ENCODE data around the gene SLK. TPM values are rescaled to one million over a fixed set of nuclear protein-coding genes. Genes with fewer than 3 reads are reported as not detected.

The SLK gene
- total and polyA plus RNA-seq, 2 of the 4 experiments (the other 2 are of a cell fraction) = 8.1 to 21.5 TPM

GRCh38 chr10:104052431-104052830 is 85.5 kb downstream of the SLK start:
- H3K4me3 ChIP-seq (ENCODE audit: insufficient read depth, low read depth, low read length) = no peak overlapping the region
- H2BK5ac ChIP-seq (ENCODE audit: low read depth, low read length, poor library complexity, severe bottlenecking) = no peak overlapping the region
- no peak overlapping the region for H3K14ac ChIP-seq (replicated peaks; ENCODE audit: low read depth, low read length)
- in situ Hi-C loops (cut with MboI; ENCODE audit: low sequenced_read_pairs) = no loop called here
- H2AK5ac ChIP-seq (ENCODE audit: low read depth, low read length) = peak overlapping the region; percentile 62; the same call in 1 of the 2 replicates
- H3K9me3 ChIP-seq (ENCODE audit: control insufficient read depth, insufficient read depth, low read length) = no peaks in the 10 kb centered on the region
- TF ChIP-seq MAZ (IDR thresholded peaks at IDR 0.05; ENCODE audit: borderline replicate concordance, low read depth, low read length) (no peak), CEBPB (IDR thresholded peaks at IDR 0.05; ENCODE audit: low read depth, low read length) (0 out of 2 replicates have a peak, but pooled peaks have one; percentile 5)
- ATAC-seq (ENCODE audit: low read depth) (no peak), DNase-seq (no peak)
- H2BK120ac ChIP-seq (ENCODE audit: low read depth, low read length) = no peak overlapping the region; the same call in 1 of the 2 replicates
- intact Hi-C loops (cut with micrococcal nuclease) = no loop called here
- H3K27ac ChIP-seq (ENCODE audit: insufficient read depth, low read length) = no peak overlapping the region
- no peak overlapping the region for H3K18ac ChIP-seq (ENCODE audit: low read depth, low read length)
- no peaks in the 10 kb centered on the region for H4K20me1 ChIP-seq (ENCODE audit: insufficient read depth, low read length)
- H3K4me2 ChIP-seq (ENCODE audit: low read depth, low read length) = no peak overlapping the region
- H3K23ac ChIP-seq (ENCODE audit: low read depth, low read length) = no peak overlapping the region
- H3K4ac ChIP-seq (ENCODE audit: low read depth, low read length) = peak overlapping the region; percentile 24; the same call in 1 of the 2 replicates
- H3K27me3 ChIP-seq (ENCODE audit: control insufficient read depth, insufficient read depth, low read length) = no peaks in the 10 kb centered on the region
- no peak overlapping the region for H4K5ac ChIP-seq (ENCODE audit: low read depth, low read length)
- no peaks in the 10 kb centered on the region for H3K36me3 ChIP-seq (ENCODE audit: control insufficient read depth, insufficient read depth, low read length)
- H3K79me1 ChIP-seq (ENCODE audit: low read depth in 1 of 2, low read length in 2 of 2) = no peaks in the 10 kb centered on the region
- no CpG with 5 or more reads among the region's 2 CpGs for WGBS, 2 experiments (ENCODE audit: extremely low coverage in 2 of 2, insufficient read length in 1 of 2)
- H3K9ac ChIP-seq (ENCODE audit: low read depth, low read length) = no peak overlapping the region
- peaks cover 17% of the 10 kb centered on the region for H3K9me1 ChIP-seq (ENCODE audit: insufficient read depth, low read length)
- no peak overlapping the region for H2AK9ac ChIP-seq (replicated peaks; ENCODE audit: low read depth, low read length, poor library complexity)
- no peak overlapping the region; the same call in 1 of the 2 replicates for H4K91ac ChIP-seq (ENCODE audit: insufficient read depth, low read depth, low read length)
- CTCF ChIA-PET = no interaction called here
- no peak overlapping the region; the same call in 1 of the 2 replicates for H2BK20ac ChIP-seq (ENCODE audit: low read depth, low read length)
- H3K56ac ChIP-seq (ENCODE audit: extremely low read depth, insufficient read depth, low read length) = no peak overlapping the region
- no TSS peak for BruUV-seq (replicated peaks)
- no peak overlapping the region for H4K8ac ChIP-seq (ENCODE audit: low read depth in 2 of 2, low read length in 2 of 2)
- POLR2A ChIA-PET (ENCODE audit: unreplicated experiment) = no interaction called here
- H2AFZ ChIP-seq (replicated peaks; ENCODE audit: low read length, poor library complexity) = no peak overlapping the region
- dilution Hi-C loops (cut with HindIII; ENCODE audit: low sequenced_read_pairs, unreplicated experiment) = no loop called here
- no peak overlapping the region for H2BK15ac ChIP-seq (ENCODE audit: low read depth, low read length)
- peaks cover 6% of the 10 kb centered on the region for H3K4me1 ChIP-seq (ENCODE audit: control insufficient read depth, insufficient read depth, low read length)

Data from IMR-90 (cell line).